NB4 (cell line): Measurements from ENCODE around the gene USP17L10.
A peak's percentile ranks its signal among the peaks of the same experiment; 100 is the strongest.
"Not testable (repeated sequence)": the region's sequence is repeated elsewhere in the genome, so short reads cannot be mapped to it uniquely, and the experiment has no call there.

Source experiments
- DNase-seq: peaks from one replicate; pipeline ENCODE4 v3.0.0; 2010; ENCODE audit warnings: low read depth
- H3K4me3 ChIP-seq: one replicate; pipeline ENCODE4 v1.5.1; 2011; ENCODE audit warnings: mild to moderate bottlenecking, low read depth, low read length, moderate library complexity

USP17L10 gene

GRCh38 chr4:9210357-9210756 is at the start of gene USP17L10:
USP17L10 (plus strand) TSS chr4:9210657; CDS start chr4:9210657, 0 bp downstream.
- not testable (repeated sequence) for H3K4me3 ChIP-seq, DNase-seq

GRCh38 chr4:9165990-9166389 is 44.5 kb upstream of the USP17L10 start:
- not testable (repeated sequence) for DNase-seq, H3K4me3 ChIP-seq

- DNase-seq, H3K4me3 ChIP-seq: not testable (repeated sequence)
These were observed 40.5 kb upstream of the USP17L10 start, which contains the start of gene FAM90A26 for GRCh38 chr4:9169791-9170459. FAM90A26 (plus strand) TSS chr4:9170409; CDS start chr4:9173173, 2,764 bp downstream.

DNA sequence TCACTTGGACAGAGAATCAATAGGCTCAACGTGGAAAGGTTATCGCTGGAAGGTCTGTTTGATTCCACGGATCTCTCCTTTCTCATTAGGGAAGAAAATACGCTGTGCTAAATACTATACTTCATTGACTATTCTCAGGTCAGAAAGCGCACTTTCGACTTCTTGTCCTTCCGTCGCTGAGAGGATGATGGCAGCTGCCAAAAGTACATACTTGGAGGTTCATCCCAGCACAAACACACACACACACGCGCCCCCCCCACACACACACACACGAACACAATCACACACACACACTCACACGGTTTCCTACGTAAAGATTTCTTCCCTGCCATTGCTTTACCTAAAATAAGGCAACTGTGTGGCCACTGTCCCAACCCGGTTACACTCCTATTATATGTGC is 4.2 kb downstream of the USP17L10 start:
- not testable (repeated sequence) for H3K4me3 ChIP-seq, DNase-seq

- not testable (repeated sequence) for DNase-seq, H3K4me3 ChIP-seq
These were observed 4.6 kb downstream of the USP17L10 start, which contains the start of gene USP17L11 for GRCh38 chr4:9215105-9215504. USP17L11 (plus strand) TSS chr4:9215405; CDS start chr4:9215405, 0 bp downstream.

GRCh38 chr4:9219852-9220251 is 9.4 kb downstream of the USP17L10 start, which contains the start of gene USP17L12:
USP17L12 (plus strand) TSS chr4:9220152; CDS start chr4:9220152, 0 bp downstream.
- not testable (repeated sequence) for DNase-seq, H3K4me3 ChIP-seq

DNA sequence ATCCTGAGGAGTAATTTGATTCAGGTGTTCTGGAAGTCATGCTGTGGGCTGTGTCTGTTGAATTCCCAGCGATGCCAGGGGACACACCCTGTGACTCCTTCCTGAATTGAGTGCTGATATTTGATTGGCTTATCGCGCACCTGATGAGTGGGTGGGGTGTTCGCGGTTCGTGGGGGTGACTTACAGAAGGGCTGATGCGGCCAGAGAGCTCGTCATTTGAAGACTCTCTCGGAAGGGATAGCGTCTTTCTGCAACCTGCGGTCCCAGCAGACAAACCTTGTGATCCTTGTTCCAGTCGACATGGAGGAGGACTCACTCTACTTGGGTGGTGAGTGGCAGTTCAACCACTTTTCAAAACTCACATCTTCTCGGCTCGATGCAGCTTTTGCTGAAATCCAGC is 14.1 kb downstream of the USP17L10 start, which contains the start of gene USP17L13:
TSS of gene USP17L13 (plus strand) at position 301 of the 400 bp plus-strand sequence. CDS start at position 301, 0 bp downstream.
- DNase-seq, H3K4me3 ChIP-seq: not testable (repeated sequence)

GRCh38 chr4:9230249-9230648 is 19.8 kb downstream of the USP17L10 start:
- H3K4me3 ChIP-seq, DNase-seq: not testable (repeated sequence)

GRCh38 chr4:9234085-9234484 is 23.6 kb downstream of the USP17L10 start, which contains the start of gene USP17L15:
USP17L15 (plus strand) TSS chr4:9234385; CDS start chr4:9234385, 0 bp downstream.
- not testable (repeated sequence) for DNase-seq, H3K4me3 ChIP-seq

- DNase-seq = peak; percentile 1
- H3K4me3 ChIP-seq = not testable (repeated sequence)
These were observed 28.0 kb downstream of the USP17L10 start for GRCh38 chr4:9238461-9238860.

DNA sequence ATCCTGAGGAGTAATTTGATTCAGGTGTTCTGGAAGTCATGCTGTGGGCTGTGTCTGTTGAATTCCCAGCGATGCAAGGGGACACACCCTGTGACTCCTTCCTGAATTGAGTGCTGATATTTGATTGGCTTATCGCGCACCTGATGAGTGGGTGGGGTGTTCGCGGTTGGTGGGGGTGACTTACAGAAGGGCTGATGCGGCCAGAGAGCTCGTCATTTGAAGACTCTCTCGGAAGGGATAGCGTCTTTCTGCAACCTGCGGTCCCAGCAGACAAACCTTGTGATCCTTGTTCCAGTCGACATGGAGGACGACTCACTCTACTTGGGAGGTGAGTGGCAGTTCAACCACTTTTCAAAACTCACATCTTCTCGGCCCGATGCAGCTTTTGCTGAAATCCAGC is 33.1 kb downstream of the USP17L10 start, which contains the start of gene USP17L17:
TSS of gene USP17L17 (plus strand) at position 301 of the 400 bp plus-strand sequence. CDS start at position 301, 0 bp downstream.
- not testable (repeated sequence) for DNase-seq, H3K4me3 ChIP-seq

- not testable (repeated sequence) for H3K4me3 ChIP-seq
- DNase-seq = peak; percentile 1
These were observed 37.7 kb downstream of the USP17L10 start, which contains the start of gene USP17L18 for GRCh38 chr4:9247953-9248680. USP17L18 (plus strand) TSS chr4:9248630; CDS start chr4:9248630, 0 bp downstream.

DNA sequence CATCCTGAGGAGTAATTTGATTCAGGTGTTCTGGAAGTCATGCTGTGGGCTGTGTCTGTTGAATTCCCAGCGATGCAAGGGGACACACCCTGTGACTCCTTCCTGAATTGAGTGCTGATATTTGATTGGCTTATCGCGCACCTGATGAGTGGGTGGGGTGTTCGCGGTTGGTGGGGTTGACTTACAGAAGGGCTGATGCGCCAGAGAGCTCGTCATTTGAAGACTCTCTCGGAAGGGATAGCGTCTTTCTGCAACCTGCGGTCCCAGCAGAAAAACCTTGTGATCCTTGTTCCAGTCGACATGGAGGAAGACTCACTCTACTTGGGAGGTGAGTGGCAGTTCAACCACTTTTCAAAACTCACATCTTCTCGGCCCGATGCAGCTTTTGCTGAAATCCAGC is 42.6 kb downstream of the USP17L10 start, which contains the start of gene USP17L19:
TSS of gene USP17L19 (plus strand) at position 301 of the 400 bp plus-strand sequence. CDS start at position 301, 0 bp downstream.
- DNase-seq, H3K4me3 ChIP-seq: not testable (repeated sequence)

DNA sequence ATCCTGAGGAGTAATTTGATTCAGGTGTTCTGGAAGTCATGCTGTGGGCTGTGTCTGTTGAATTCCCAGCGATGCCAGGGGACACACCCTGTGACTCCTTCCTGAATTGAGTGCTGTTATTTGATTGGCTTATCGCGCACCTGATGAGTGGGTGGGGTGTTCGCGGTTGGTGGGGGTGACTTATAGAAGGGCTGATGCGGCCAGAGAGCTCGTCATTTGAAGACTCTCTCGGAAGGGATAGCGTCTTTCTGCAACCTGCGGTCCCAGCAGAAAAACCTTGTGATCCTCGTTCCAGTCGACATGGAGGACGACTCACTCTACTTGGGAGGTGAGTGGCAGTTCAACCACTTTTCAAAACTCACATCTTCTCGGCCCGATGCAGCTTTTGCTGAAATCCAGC is 47.4 kb downstream of the USP17L10 start, which contains the start of gene USP17L20:
TSS of gene USP17L20 (plus strand) at position 301 of the 400 bp plus-strand sequence. CDS start at position 301, 0 bp downstream.
- not testable (repeated sequence) for H3K4me3 ChIP-seq, DNase-seq
